Calu3 (cell line): ENCODE results near the gene MAP1LC3B. TPM values are rescaled to one million over a fixed set of nuclear protein-coding genes. Genes with fewer than 3 reads are reported as not detected.
"Not testable (repeated sequence)": the region's sequence is repeated elsewhere in the genome, so short reads cannot be mapped to it uniquely, and the experiment has no call there.

ENCODE experiments used
- BruUV-seq: library from RNA; stranded (reverse); fragments of 400-500 nt; replicated peaks from 2 replicates; lab custom pipeline; 2021; lab: Mats Ljungman, UMichigan
- CTCF ChIA-PET: fragments of 300-600 bp; sonication (Branson Sonifier 250); formaldehyde crosslinking; loops from one replicate; lab custom pipeline; 2022; ENCODE audit warnings: antibody characterized with exemption; lab: Charles Lee
- DNase-seq: peaks from one replicate; pipeline ENCODE4 v3.0.0; 2022
- H3K27ac Mint-ChIP-seq: one replicate; pipeline ENCODE4 v1.8.0; 2022; ENCODE audit warnings: mixed read lengths; ENCODE audit not compliant: unreplicated experiment
- H3K27me3 Mint-ChIP-seq: one replicate; pipeline ENCODE4 v1.8.0; 2022; ENCODE audit warnings: mixed read lengths; ENCODE audit not compliant: unreplicated experiment
- H3K36me3 Mint-ChIP-seq: one replicate; pipeline ENCODE4 v1.8.0; 2022; ENCODE audit warnings: mild to moderate bottlenecking, moderate library complexity, mixed read lengths; ENCODE audit not compliant: insufficient read depth, unreplicated experiment
- H3K4me1 Mint-ChIP-seq: one replicate; pipeline ENCODE4 v1.8.0; 2022; ENCODE audit warnings: mild to moderate bottlenecking, low read depth, mixed read lengths; ENCODE audit not compliant: unreplicated experiment
- H3K4me3 Mint-ChIP-seq: one replicate; pipeline ENCODE4 v1.8.0; 2022; ENCODE audit warnings: mild to moderate bottlenecking, low read depth, moderate library complexity, mixed read lengths; ENCODE audit not compliant: unreplicated experiment
- H3K9me3 Mint-ChIP-seq: one replicate; pipeline ENCODE4 v1.8.0; 2022; ENCODE audit warnings: low read depth, mixed read lengths; ENCODE audit not compliant: unreplicated experiment
- CTCF ChIP-seq: fragments of 200-600 bp; IDR thresholded peaks from one replicate; pipeline ENCODE4 v1.8.0; 2022; ENCODE audit warnings: antibody characterized with exemption; ENCODE audit not compliant: unreplicated experiment
- intact Hi-C: fragments of 100-400 bp; cut with micrococcal nuclease; formaldehyde crosslinking; loops from one replicate; pipeline ENCODE4 v1.10.0; 2022; ENCODE audit not compliant: unreplicated experiment
- total RNA-seq: library from RNA; stranded (reverse); gene quantifications from 2 replicates; pipeline ENCODE4 v1.2.3, GENCODE V29; 2022

Gene MAP1LC3B
- total RNA-seq, 1 experiment from 2014 or later = 71.5 TPM

GRCh38 chr16:87374313-87374712 lies 17.8 kb upstream of the MAP1LC3B start:
- no peak for DNase-seq
- no peak for TF ChIP-seq CTCF
- CTCF ChIA-PET = interaction anchor here (0.6 kb wide), 1 partner anchor 593 kb away, joined by 8 read pairs; no protein-coding TSS in a partner anchor
- Mint-ChIP-seq H3K27me3 (no peaks in the 10 kb centered on the region), H3K4me3 (no peak overlapping the region), H3K9me3 (no peaks in the 10 kb centered on the region), H3K4me1 (peaks cover 19% of the 10 kb centered on the region), H3K36me3 (peaks cover 14% of the 10 kb centered on the region), H3K27ac (no peak overlapping the region)
- no TSS peak for BruUV-seq
- intact Hi-C loops = no loop called here

DNA sequence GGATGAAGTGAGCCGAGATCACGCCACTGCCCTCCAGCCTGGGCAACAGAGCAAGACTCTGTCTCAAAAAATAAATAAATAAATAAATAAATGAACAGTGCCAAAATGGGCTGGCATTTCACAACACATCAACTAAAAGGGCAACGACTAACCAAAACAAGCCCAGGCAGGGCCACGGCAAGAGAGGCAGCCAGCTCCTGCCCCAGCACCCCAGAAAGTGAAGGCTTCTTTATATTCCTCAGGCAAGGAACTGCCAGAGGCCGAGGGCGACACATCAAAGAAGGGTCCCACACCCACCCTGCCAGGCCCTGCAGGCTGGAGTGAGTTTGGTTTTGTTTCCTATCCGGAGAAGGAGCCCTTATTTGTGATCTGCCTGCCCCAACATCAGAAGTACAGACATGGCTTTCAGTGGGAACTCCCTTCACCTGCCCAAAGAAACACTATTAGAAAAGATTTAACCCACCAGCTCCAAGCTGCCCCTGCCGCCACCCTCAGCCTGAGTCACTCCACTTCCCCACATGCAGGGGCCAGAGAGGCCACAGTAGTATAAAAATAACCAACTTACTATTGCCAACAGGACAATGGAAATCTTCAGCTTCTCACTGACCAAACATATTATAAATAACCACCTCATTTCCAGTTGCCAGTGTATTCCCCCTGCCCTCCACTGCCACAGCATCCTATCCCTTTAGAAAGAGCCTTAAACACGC lies 16.6 kb upstream of the MAP1LC3B start:
- Mint-ChIP-seq H3K4me1 (peaks cover 19% of the 10 kb centered on the region), H3K36me3 (peaks cover 14% of the 10 kb centered on the region), H3K27ac (no peak overlapping the region), H3K27me3 (no peaks in the 10 kb centered on the region), H3K4me3 (no peak overlapping the region), H3K9me3 (no peaks in the 10 kb centered on the region)
- intact Hi-C loops = no loop called here
- no peak for TF ChIP-seq CTCF
- CTCF ChIA-PET = no interaction called here
- DNase-seq = no peak
- no TSS peak for BruUV-seq

GRCh38 chr16:87376660-87377059 lies 15.5 kb upstream of the MAP1LC3B start:
- CTCF ChIA-PET = no interaction called here
- TF ChIP-seq CTCF = no peak
- Mint-ChIP-seq H3K9me3 (no peaks in the 10 kb centered on the region), H3K4me1 (peaks cover 30% of the 10 kb centered on the region), H3K36me3 (peaks cover 14% of the 10 kb centered on the region), H3K4me3 (no peak overlapping the region), H3K27ac (no peak overlapping the region), H3K27me3 (no peaks in the 10 kb centered on the region)
- intact Hi-C loops = no loop called here
- DNase-seq = no peak
- BruUV-seq = no TSS peak

- H3K9me3 Mint-ChIP-seq, H3K4me3 Mint-ChIP-seq, H3K27me3 Mint-ChIP-seq, H3K27ac Mint-ChIP-seq, intact Hi-C loops, CTCF ChIA-PET, BruUV-seq, DNase-seq: not testable (repeated sequence)
- peaks cover 42% of the 10 kb centered on the region for H3K4me1 Mint-ChIP-seq
- peaks cover 36% of the 10 kb centered on the region for H3K36me3 Mint-ChIP-seq
Observed at GRCh38 chr16:87379312-87379752, 12.8 kb upstream of the MAP1LC3B start.

DNA sequence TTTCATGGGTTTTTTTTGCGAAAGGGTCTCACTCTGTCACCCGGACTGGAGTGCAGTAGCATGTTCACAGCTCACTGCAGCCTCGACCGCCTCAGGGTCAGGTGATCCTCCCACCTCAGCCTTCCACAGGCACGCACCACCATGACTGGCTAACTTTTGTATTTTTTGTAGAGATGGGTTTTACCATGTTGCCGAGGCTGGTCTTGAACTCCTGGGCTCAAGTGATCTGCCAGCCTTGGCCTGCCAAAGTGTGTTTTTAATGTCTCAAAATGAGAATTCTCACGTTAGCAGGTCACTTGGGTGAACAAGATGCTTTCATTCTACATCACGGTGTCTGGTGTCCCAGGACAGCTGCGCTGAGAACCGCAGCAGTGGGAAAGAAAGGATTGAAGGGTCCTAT lies 11.7 kb upstream of the MAP1LC3B start:
- no peaks in the 10 kb centered on the region for H3K9me3 Mint-ChIP-seq
- H3K4me3 Mint-ChIP-seq = no peak overlapping the region
- no peak overlapping the region for H3K27ac Mint-ChIP-seq
- BruUV-seq = no TSS peak
- TF ChIP-seq CTCF = no peak
- H3K36me3 Mint-ChIP-seq = peaks cover 43% of the 10 kb centered on the region
- CTCF ChIA-PET = no interaction called here
- intact Hi-C loops = no loop called here
- H3K27me3 Mint-ChIP-seq = no peaks in the 10 kb centered on the region
- no peak for DNase-seq
- peaks cover 41% of the 10 kb centered on the region for H3K4me1 Mint-ChIP-seq
